H9 (cell line): Measurements from ENCODE around the gene PTPRF. TPM values are rescaled to one million over a fixed set of nuclear protein-coding genes. Genes with fewer than 3 reads are reported as not detected.

Experiments used
- DNase-seq: peaks from one replicate; pipeline ENCODE4 v3.0.0-alpha.2; 2017
- H2AFZ ChIP-seq: one replicate; pipeline ENCODE4 v1.6.1; 2013; ENCODE audit warnings: mild to moderate bottlenecking, low read length, control low read depth, moderate library complexity
- H2AK5ac ChIP-seq: 2 replicates; pipeline ENCODE4 v1.6.1; 2013; ENCODE audit warnings: low read length, control low read depth, mixed read lengths; ENCODE audit not compliant: insufficient read length
- H2BK120ac ChIP-seq: one replicate; pipeline ENCODE4 v1.6.1; 2013; ENCODE audit warnings: low read depth, mild to moderate bottlenecking, low read length, control low read depth, inconsistent platforms; ENCODE audit not compliant: poor library complexity, severe bottlenecking
- H2BK12ac ChIP-seq: 2 replicates; pipeline ENCODE4 v1.6.1; 2013; ENCODE audit warnings: low read length, control low read depth, mixed read lengths, low read depth; ENCODE audit not compliant: insufficient read length
- H2BK15ac ChIP-seq: 2 replicates; pipeline ENCODE4 v1.6.1; 2013; ENCODE audit warnings: low read depth, low read length, control low read depth
- H2BK20ac ChIP-seq: one replicate; pipeline ENCODE4 v1.6.1; 2013; ENCODE audit warnings: low read depth, mild to moderate bottlenecking, low read length, control low read depth, inconsistent platforms; ENCODE audit not compliant: poor library complexity, severe bottlenecking
- H2BK5ac ChIP-seq: 2 replicates; pipeline ENCODE4 v1.6.1; 2013; ENCODE audit warnings: low read length, control low read depth, mixed read lengths; ENCODE audit not compliant: insufficient read length
- H3K14ac ChIP-seq: 2 replicates; pipeline ENCODE4 v1.6.1; 2013; ENCODE audit warnings: low read length, control low read depth; ENCODE audit not compliant: insufficient read depth
- H3K18ac ChIP-seq: 2 replicates; pipeline ENCODE4 v1.6.1; 2013; ENCODE audit warnings: low read depth, mild to moderate bottlenecking, mixed read lengths, low read length, control low read depth; ENCODE audit not compliant: insufficient read length
- H3K23ac ChIP-seq: 2 replicates; pipeline ENCODE4 v1.6.1; 2013; ENCODE audit warnings: low read length, control low read depth, mixed read lengths, low read depth; ENCODE audit not compliant: insufficient read length
- H3K23me2 ChIP-seq: 2 replicates; pipeline ENCODE4 v1.6.1; 2013; ENCODE audit warnings: low read depth, mild to moderate bottlenecking, mixed read lengths, low read length, control low read depth; ENCODE audit not compliant: insufficient read length, poor library complexity, severe bottlenecking
- H3K27ac ChIP-seq: 2 replicates; pipeline ENCODE4 v1.5.1; 2013; ENCODE audit warnings: low read length, control low read depth, mixed read lengths, low read depth; ENCODE audit not compliant: insufficient read length
- H3K27me3 ChIP-seq: 2 replicates; pipeline ENCODE4 v1.6.1; 2013; ENCODE audit warnings: low read length, control low read depth, inconsistent platforms; ENCODE audit not compliant: insufficient read depth
- H3K4ac ChIP-seq: 2 replicates; pipeline ENCODE4 v1.6.1; 2013; ENCODE audit warnings: low read depth, mild to moderate bottlenecking, control low read depth, inconsistent platforms, low read length, moderate library complexity
- H3K4me1 ChIP-seq: 2 replicates; pipeline ENCODE4 v1.6.1; 2013; ENCODE audit warnings: low read length, control low read depth, inconsistent platforms; ENCODE audit not compliant: insufficient read depth
- H3K4me2 ChIP-seq: 2 replicates; pipeline ENCODE4 v1.6.1; 2013; ENCODE audit warnings: low read length, control low read depth, mixed read lengths; ENCODE audit not compliant: insufficient read length, insufficient read depth
- H3K56ac ChIP-seq: 2 replicates; pipeline ENCODE4 v1.6.1; 2013; ENCODE audit warnings: low read depth, mild to moderate bottlenecking, mixed read lengths, low read length, control low read depth; ENCODE audit not compliant: insufficient read length
- H3K79me1 ChIP-seq: 2 replicates; pipeline ENCODE4 v1.6.1; 2013; ENCODE audit warnings: low read depth, mild to moderate bottlenecking, moderate library complexity, low read length, control low read depth, inconsistent platforms; ENCODE audit not compliant: insufficient read depth, poor library complexity, severe bottlenecking
- H3K79me2 ChIP-seq: 2 replicates; pipeline ENCODE4 v1.6.1; 2013; ENCODE audit warnings: low read length, control low read depth, inconsistent platforms; ENCODE audit not compliant: insufficient read depth
- H3K9ac ChIP-seq: 2 replicates; pipeline ENCODE4 v1.6.1; 2013; ENCODE audit warnings: low read length, control low read depth, mixed read lengths; ENCODE audit not compliant: insufficient read length; ENCODE audit errors: extremely low read depth
- H3K9me3 ChIP-seq: one replicate; pipeline ENCODE4 v1.6.1; 2013; ENCODE audit warnings: low read depth, low read length, inconsistent platforms; ENCODE audit not compliant: control insufficient read depth
- H3T11ph ChIP-seq: one replicate; pipeline ENCODE4 v1.6.1; 2013; ENCODE audit warnings: mild to moderate bottlenecking, low read length, control low read depth, inconsistent platforms
- H4K20me1 ChIP-seq: one replicate; pipeline ENCODE4 v1.6.1; 2013; ENCODE audit not compliant: control insufficient read depth, insufficient read length, insufficient read depth
- H4K5ac ChIP-seq: 2 replicates; pipeline ENCODE4 v1.6.1; 2013; ENCODE audit warnings: low read depth, mild to moderate bottlenecking, mixed read lengths, low read length, control low read depth; ENCODE audit not compliant: insufficient read length
- H4K8ac ChIP-seq: replicated peaks from 2 replicates; pipeline ENCODE4 v1.6.1; 2013; ENCODE audit warnings: low read length, control low read depth, mixed read lengths, low read depth; ENCODE audit not compliant: insufficient read length
- H4K91ac ChIP-seq: 2 replicates; pipeline ENCODE4 v1.6.1; 2013; ENCODE audit warnings: low read depth, mild to moderate bottlenecking, moderate library complexity, mixed read lengths, low read length, control low read depth; ENCODE audit not compliant: insufficient read length
- H3K27ac Mint-ChIP-seq, 3 experiments: 2 replicates in 2 of 3; 3 replicates in 1 of 3; pipeline ENCODE4 v1.8.0; 2020 to 2021; ENCODE audit warnings: mixed read lengths in 3 of 3, mild to moderate bottlenecking in 1 of 3, moderate library complexity in 1 of 3
- H3K27me3 Mint-ChIP-seq: 2 replicates; pipeline ENCODE4 v1.8.0; 2021; ENCODE audit warnings: low read depth, mild to moderate bottlenecking, moderate library complexity, mixed read lengths
- H3K36me3 Mint-ChIP-seq, 3 experiments: 2 replicates in 2 of 3; 3 replicates in 1 of 3; pipeline ENCODE4 v1.8.0; 2020 to 2021; ENCODE audit warnings: low read depth in 3 of 3, mixed read lengths in 3 of 3; ENCODE audit not compliant: insufficient read depth in 1 of 3
- H3K4me1 Mint-ChIP-seq, 2 experiments: 2 replicates each; pipeline ENCODE4 v1.8.0; 2020; ENCODE audit warnings: mixed read lengths in 2 of 2
- H3K4me3 Mint-ChIP-seq, 2 experiments: 2 replicates in 1 of 2; 3 replicates in 1 of 2; pipeline ENCODE4 v1.8.0; 2020 to 2021; ENCODE audit warnings: mild to moderate bottlenecking in 2 of 2, mixed read lengths in 2 of 2, moderate library complexity in 1 of 2
- H3K9me3 Mint-ChIP-seq, 2 experiments: 2 replicates in 1 of 2; 3 replicates in 1 of 2; pipeline ENCODE4 v1.8.0; 2020; ENCODE audit warnings: mild to moderate bottlenecking in 2 of 2, mixed read lengths in 2 of 2, moderate library complexity in 1 of 2
- WGBS: extraction: QIAGEN DNeasy Blood & Tissue Kit; methylation state at CpG from one replicate; pipeline ENCODE4 v1.1.7; 2013; ENCODE audit warnings: missing lambda C conversion rate, low lambda C conversion rate, mixed read lengths; ENCODE audit not compliant: insufficient read length; ENCODE audit errors: extremely low coverage; 5-methylcytosine and 5-hydroxymethylcytosine counted together
- total RNA-seq: library from RNA; stranded (reverse); gene quantifications from 2 replicates; pipeline ENCODE4 v1.2.1, GENCODE V29; 2021
- TF ChIP-seq, protein P1 (sequence below): fragments of 200-600 bp; sonication (generic); conservative IDR thresholded peaks from 3 replicates; pipeline ENCODE4 v1.8.0; 2021; ENCODE audit warnings: antibody characterized with exemption, mild to moderate bottlenecking

The PTPRF gene
- total RNA-seq, 1 experiment from 2014 or later, result 193 TPM

- Histone ChIP-seq H2BK120ac (no peak overlapping the region), H4K5ac (no peak overlapping the region), H2BK5ac (no peak overlapping the region), H3K4ac (no peak overlapping the region), H3T11ph (no peak overlapping the region), H2BK20ac (no peak overlapping the region), H3K9ac (peak overlapping the region; percentile 88), H3K14ac (no peak overlapping the region), H3K9me3 (no peaks in the 10 kb centered on the region), H2AK5ac (no peak overlapping the region), H2AFZ (no peak overlapping the region), H3K56ac (no peak overlapping the region), H4K91ac (no peak overlapping the region), H3K23me2 (peaks cover 11% of the 10 kb centered on the region), H3K27me3 (no peaks in the 10 kb centered on the region), H2BK15ac (no peak overlapping the region), H4K8ac (no peak overlapping the region), H3K27ac (no peak overlapping the region), H4K20me1 (no peaks in the 10 kb centered on the region), H3K4me2 (peak overlapping the region; percentile 95), H2BK12ac (no peak overlapping the region), H3K79me1 (no peaks in the 10 kb centered on the region), H3K79me2 (peaks cover 13% of the 10 kb centered on the region; the same call in 1 of the 2 replicates), H3K4me1 (peaks cover 9% of the 10 kb centered on the region), H3K18ac (no peak overlapping the region), H3K23ac (no peak overlapping the region)
- DNase-seq, result no peak
- TF ChIP-seq, protein P1, sequence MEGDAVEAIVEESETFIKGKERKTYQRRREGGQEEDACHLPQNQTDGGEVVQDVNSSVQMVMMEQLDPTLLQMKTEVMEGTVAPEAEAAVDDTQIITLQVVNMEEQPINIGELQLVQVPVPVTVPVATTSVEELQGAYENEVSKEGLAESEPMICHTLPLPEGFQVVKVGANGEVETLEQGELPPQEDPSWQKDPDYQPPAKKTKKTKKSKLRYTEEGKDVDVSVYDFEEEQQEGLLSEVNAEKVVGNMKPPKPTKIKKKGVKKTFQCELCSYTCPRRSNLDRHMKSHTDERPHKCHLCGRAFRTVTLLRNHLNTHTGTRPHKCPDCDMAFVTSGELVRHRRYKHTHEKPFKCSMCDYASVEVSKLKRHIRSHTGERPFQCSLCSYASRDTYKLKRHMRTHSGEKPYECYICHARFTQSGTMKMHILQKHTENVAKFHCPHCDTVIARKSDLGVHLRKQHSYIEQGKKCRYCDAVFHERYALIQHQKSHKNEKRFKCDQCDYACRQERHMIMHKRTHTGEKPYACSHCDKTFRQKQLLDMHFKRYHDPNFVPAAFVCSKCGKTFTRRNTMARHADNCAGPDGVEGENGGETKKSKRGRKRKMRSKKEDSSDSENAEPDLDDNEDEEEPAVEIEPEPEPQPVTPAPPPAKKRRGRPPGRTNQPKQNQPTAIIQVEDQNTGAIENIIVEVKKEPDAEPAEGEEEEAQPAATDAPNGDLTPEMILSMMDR, result no peak
- WGBS, result no CpG with 5 or more reads among the region's 3 CpGs
- peaks cover 2% of the 10 kb centered on the region for H3K27me3 Mint-ChIP-seq
- H3K36me3 Mint-ChIP-seq, result peaks cover 22 to 40% (median 33%) of the 10 kb centered on the region in 3 experiments
- H3K9me3 Mint-ChIP-seq, result no peaks in the 10 kb centered on the region
- H3K4me3 Mint-ChIP-seq, result peak overlapping the region; percentile 97 to 98
- H3K4me1 Mint-ChIP-seq, result peaks cover 35 to 41% of the 10 kb centered on the region in 2 experiments
- no peak overlapping the region for H3K27ac Mint-ChIP-seq
Observed at GRCh38 chr1:43651902-43652301, 121.2 kb downstream of the PTPRF start.
